ENCODE data around the gene SPATA12.

SPATA12 gene

GRCh38 chr3:57060089-57060821 is at the start of gene SPATA12:
Gene SPATA12 (plus strand): TSS chr3:57060664. CDS start chr3:57073695, 13,031 bp downstream.
- no peak for DNase-seq

- DNase-seq = no peak
Measured at GRCh38 chr3:57011022-57011421, 49.4 kb upstream of the SPATA12 start.

- no peak for DNase-seq
Measured at GRCh38 chr3:57012847-57013246, 47.6 kb upstream of the SPATA12 start.

GRCh38 chr3:57015350-57015729 is 45.1 kb upstream of the SPATA12 start:
- no peak for DNase-seq

- no peak for DNase-seq
Measured at GRCh38 chr3:57015912-57016311, 44.6 kb upstream of the SPATA12 start.

- no peak for DNase-seq
Measured at GRCh38 chr3:57017459-57017845, 43.0 kb upstream of the SPATA12 start.

- no peak for DNase-seq
Measured at GRCh38 chr3:57018246-57018645, 42.2 kb upstream of the SPATA12 start.

- no peak for DNase-seq
Measured at GRCh38 chr3:57019057-57019456, 41.4 kb upstream of the SPATA12 start.

GRCh38 chr3:57025237-57025636 is 35.2 kb upstream of the SPATA12 start:
- no peak for DNase-seq

GRCh38 chr3:57026944-57027343 is 33.5 kb upstream of the SPATA12 start:
- DNase-seq = no peak

- no peak for DNase-seq
Measured at GRCh38 chr3:57029383-57029782, 31.1 kb upstream of the SPATA12 start.

GRCh38 chr3:57029924-57030323 is 30.5 kb upstream of the SPATA12 start:
- no peak for DNase-seq

GRCh38 chr3:57030721-57031120 is 29.7 kb upstream of the SPATA12 start:
- DNase-seq = no peak

- DNase-seq = no peak
Measured at GRCh38 chr3:57031631-57032541, 28.6 kb upstream of the SPATA12 start.

- no peak for DNase-seq
Measured at GRCh38 chr3:57036952-57037351, 23.5 kb upstream of the SPATA12 start.

- no peak for DNase-seq
Measured at GRCh38 chr3:57038466-57039164, 21.8 kb upstream of the SPATA12 start.

- DNase-seq = no peak
Measured at GRCh38 chr3:57041674-57042073, 18.8 kb upstream of the SPATA12 start.

- no peak for DNase-seq
Measured at GRCh38 chr3:57043518-57043917, 16.9 kb upstream of the SPATA12 start.

GRCh38 chr3:57046101-57046765 is 14.2 kb upstream of the SPATA12 start:
- DNase-seq = no peak

GRCh38 chr3:57048052-57048671 is 12.3 kb upstream of the SPATA12 start:
- peak; percentile 43 for DNase-seq

- DNase-seq = no peak
Measured at GRCh38 chr3:57048728-57049127, 11.7 kb upstream of the SPATA12 start.

GRCh38 chr3:57052662-57053061 is 7.8 kb upstream of the SPATA12 start:
- DNase-seq = no peak

Data from SHP77 treated with DMSO at 0.1 percent for 48 hours (cell line).